Measurements from ENCODE around the gene TEX261.

DNA sequence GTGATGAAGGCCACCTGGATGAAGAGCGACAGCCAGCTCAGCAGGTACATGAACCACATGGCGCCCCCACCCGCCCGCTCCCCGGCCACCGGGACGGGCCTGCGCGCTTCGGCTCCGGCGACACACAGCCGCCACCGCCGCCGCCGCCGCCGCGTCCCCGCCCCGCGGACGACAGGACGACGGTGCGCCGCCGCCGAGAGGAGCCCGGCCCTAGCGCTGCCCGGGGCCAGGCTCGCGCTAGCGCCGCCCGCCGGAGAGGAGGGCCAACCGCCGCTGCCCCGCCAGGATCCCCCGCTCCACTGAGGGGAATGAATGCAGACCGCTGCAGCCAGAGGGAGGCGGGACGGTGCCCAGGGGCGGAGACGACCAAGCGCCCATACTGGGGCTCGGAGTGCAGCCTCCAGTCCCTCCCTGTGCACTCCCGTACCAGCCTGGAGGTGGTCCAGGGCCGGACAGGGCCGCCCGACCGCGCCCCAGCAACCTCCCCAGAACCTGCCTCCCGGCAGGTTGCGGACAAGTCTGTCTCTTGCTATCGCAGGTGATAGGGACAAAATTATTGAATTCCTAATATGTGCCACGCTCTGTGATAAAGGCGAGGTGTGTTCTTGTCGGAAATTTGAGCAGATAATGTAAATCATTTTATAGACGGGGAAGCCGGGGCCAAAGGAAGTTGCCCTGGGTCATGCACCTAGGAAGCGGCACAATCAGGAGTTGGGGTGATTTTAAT lies at the start of gene TEX261:
- peak; percentile 93 for TF ChIP-seq CTCF (IDR thresholded peaks at IDR 0.05; ENCODE audit: borderline replicate concordance, extremely low read depth, low read length, poor library complexity, severe bottlenecking)
- peak; percentile 51 for TF ChIP-seq EZH2 (IDR thresholded peaks at IDR 0.05; ENCODE audit: borderline replicate concordance, low read depth, low read length, severe bottlenecking)
